ENCODE measurements around the gene LCA5L. TPM values are rescaled to one million over a fixed set of nuclear protein-coding genes. Genes with fewer than 3 reads are reported as not detected.

LCA5L gene
- polyA plus RNA-seq, 1 donor from 2014 or later, result 0.09 TPM

- Histone ChIP-seq H3K79me2 (replicated peaks; ENCODE audit: insufficient read depth, low read length) (no peaks in the 10 kb centered on the region), H3K9ac (ENCODE audit: low read length) (no peak overlapping the region), H3K9me2 (ENCODE audit: insufficient read depth, low read length) (no peaks in the 10 kb centered on the region), H3K27me3 (ENCODE audit: insufficient read depth, low read depth, low read length) (no peaks in the 10 kb centered on the region), H3F3A (ENCODE audit: insufficient read depth, low read length, poor library complexity, severe bottlenecking) (no peaks in the 10 kb centered on the region), H3K9me3 (ENCODE audit: low read length) (no peaks in the 10 kb centered on the region), H3K36me3 (ENCODE audit: insufficient read depth, low read length) (no peaks in the 10 kb centered on the region), H3K4me3 (ENCODE audit: low read length) (no peak overlapping the region), H3K27ac (ENCODE audit: low read length) (no peak overlapping the region), H3K4me2 (ENCODE audit: low read length) (no peak overlapping the region), H4K20me1 (ENCODE audit: insufficient read depth) (no peaks in the 10 kb centered on the region), H2AFZ (ENCODE audit: low read depth, low read length) (no peak overlapping the region)
- TF ChIP-seq EZH2 (IDR thresholded peaks at IDR 0.05; ENCODE audit: borderline replicate concordance, insufficient read depth, low read length, poor library complexity, severe bottlenecking) (no peak), POLR2AphosphoS5 (IDR thresholded peaks at IDR 0.05) (no peak), CTCF (IDR thresholded peaks at IDR 0.05; ENCODE audit: poor library complexity, severe bottlenecking) (no peak), RAD21 (conservative IDR thresholded peaks at IDR 0.05) (no peak), SMC3 (conservative IDR thresholded peaks at IDR 0.05; ENCODE audit: poor library complexity) (no peak), EP300 (conservative IDR thresholded peaks at IDR 0.05; ENCODE audit: poor library complexity, severe bottlenecking) (no peak), TAF1 (IDR thresholded peaks at IDR 0.05; ENCODE audit: low read depth) (no peak), MXI1 (conservative IDR thresholded peaks at IDR 0.05; ENCODE audit: poor library complexity, severe bottlenecking) (no peak), REST (IDR thresholded peaks at IDR 0.05; ENCODE audit: borderline replicate concordance) (no peak)
Measured at GRCh38 chr21:39364949-39365348, 80.6 kb downstream of the LCA5L start.

- Histone ChIP-seq H3K4me3 (ENCODE audit: low read length) (no peak overlapping the region), H3F3A (ENCODE audit: insufficient read depth, low read length, poor library complexity, severe bottlenecking) (no peaks in the 10 kb centered on the region), H3K79me2 (replicated peaks; ENCODE audit: insufficient read depth, low read length) (no peaks in the 10 kb centered on the region), H3K9me2 (ENCODE audit: insufficient read depth, low read length) (no peaks in the 10 kb centered on the region), H3K36me3 (ENCODE audit: insufficient read depth, low read length) (no peaks in the 10 kb centered on the region), H3K9me3 (ENCODE audit: low read length) (no peaks in the 10 kb centered on the region), H4K20me1 (ENCODE audit: insufficient read depth) (no peaks in the 10 kb centered on the region), H2AFZ (ENCODE audit: low read depth, low read length) (no peak overlapping the region), H3K4me2 (ENCODE audit: low read length) (no peak overlapping the region), H3K9ac (ENCODE audit: low read length) (no peak overlapping the region), H3K27ac (ENCODE audit: low read length) (no peak overlapping the region), H3K27me3 (ENCODE audit: insufficient read depth, low read depth, low read length) (no peaks in the 10 kb centered on the region)
- TF ChIP-seq SMC3 (conservative IDR thresholded peaks at IDR 0.05; ENCODE audit: poor library complexity) (no peak), EP300 (conservative IDR thresholded peaks at IDR 0.05; ENCODE audit: poor library complexity, severe bottlenecking) (no peak), EZH2 (IDR thresholded peaks at IDR 0.05; ENCODE audit: borderline replicate concordance, insufficient read depth, low read length, poor library complexity, severe bottlenecking) (no peak), CTCF (IDR thresholded peaks at IDR 0.05; ENCODE audit: poor library complexity, severe bottlenecking) (no peak), RAD21 (conservative IDR thresholded peaks at IDR 0.05) (no peak), MXI1 (conservative IDR thresholded peaks at IDR 0.05; ENCODE audit: poor library complexity, severe bottlenecking) (no peak), REST (IDR thresholded peaks at IDR 0.05; ENCODE audit: borderline replicate concordance) (no peak), TAF1 (IDR thresholded peaks at IDR 0.05; ENCODE audit: low read depth) (no peak), POLR2AphosphoS5 (IDR thresholded peaks at IDR 0.05) (no peak)
Measured at GRCh38 chr21:39363607-39364555, 81.7 kb downstream of the LCA5L start.

Measured in neural cell (in vitro differentiated cells).